D341Med (cell line): ENCODE results near the gene ASB2.

Source experiments
- DNase-seq: peaks from one replicate; pipeline ENCODE4 v3.0.0; 2012; ENCODE audit warnings: low spot score

Gene ASB2

GRCh38 chr14:94001016-94001415, 24.6 kb upstream of the ASB2 start:
- no peak for DNase-seq

- no peak for DNase-seq
Observed at GRCh38 chr14:94000267-94000666, 23.9 kb upstream of the ASB2 start.

DNA sequence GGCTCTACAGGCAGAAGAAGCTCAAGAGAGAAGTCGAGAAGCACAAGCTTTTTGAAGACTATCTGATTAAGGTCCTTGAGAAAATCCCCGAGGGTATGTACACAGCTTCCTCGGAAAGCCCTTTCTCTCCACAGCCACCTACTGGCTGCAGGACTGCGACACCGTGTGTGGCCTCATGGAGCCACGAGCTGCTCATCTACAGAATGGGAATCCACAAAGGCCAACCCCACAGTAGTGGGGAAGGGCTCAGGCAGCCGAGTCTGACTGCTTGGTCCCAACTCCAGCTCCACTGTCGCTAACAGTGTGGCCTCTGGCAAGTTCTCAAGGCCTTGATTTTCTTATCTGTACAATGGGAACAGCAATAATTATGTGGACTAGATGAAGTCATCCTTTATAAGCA, 23.2 kb upstream of the ASB2 start:
- DNase-seq: no peak

GRCh38 chr14:93998871-93999403, 22.6 kb upstream of the ASB2 start:
- no peak for DNase-seq

- no peak for DNase-seq
Observed at GRCh38 chr14:93997916-93998870, 21.8 kb upstream of the ASB2 start.

- no peak for DNase-seq
Observed at GRCh38 chr14:93997082-93997481, 20.7 kb upstream of the ASB2 start, which contains the start of gene CCDC197. TSS of gene CCDC197 (plus strand) at chr14:93997301. CDS start at chr14:93998132, 831 bp downstream.

GRCh38 chr14:93996130-93996695, 19.8 kb upstream of the ASB2 start:
- no peak for DNase-seq

GRCh38 chr14:93994919-93995682, 18.7 kb upstream of the ASB2 start:
- no peak for DNase-seq

DNA sequence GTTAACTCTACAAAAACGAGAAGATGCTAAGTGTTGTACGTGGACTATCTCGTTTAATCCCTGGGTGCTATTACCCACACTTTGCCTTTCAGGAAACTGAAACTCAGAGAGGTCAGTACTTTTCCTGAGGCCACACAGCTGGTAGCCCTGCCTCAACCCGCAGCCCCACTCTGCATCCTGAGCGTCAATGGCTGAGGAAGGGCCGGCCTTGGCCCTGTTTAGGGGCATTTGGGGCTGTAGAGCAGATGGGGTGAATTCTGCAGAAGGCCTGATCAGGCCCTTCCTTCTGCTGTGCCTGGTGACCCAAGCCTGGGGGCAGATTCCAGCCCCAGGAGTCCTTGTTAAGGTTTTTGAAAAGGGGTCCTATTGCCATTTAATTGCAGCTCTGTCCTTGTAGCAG, 17.0 kb upstream of the ASB2 start:
- DNase-seq: no peak

DNA sequence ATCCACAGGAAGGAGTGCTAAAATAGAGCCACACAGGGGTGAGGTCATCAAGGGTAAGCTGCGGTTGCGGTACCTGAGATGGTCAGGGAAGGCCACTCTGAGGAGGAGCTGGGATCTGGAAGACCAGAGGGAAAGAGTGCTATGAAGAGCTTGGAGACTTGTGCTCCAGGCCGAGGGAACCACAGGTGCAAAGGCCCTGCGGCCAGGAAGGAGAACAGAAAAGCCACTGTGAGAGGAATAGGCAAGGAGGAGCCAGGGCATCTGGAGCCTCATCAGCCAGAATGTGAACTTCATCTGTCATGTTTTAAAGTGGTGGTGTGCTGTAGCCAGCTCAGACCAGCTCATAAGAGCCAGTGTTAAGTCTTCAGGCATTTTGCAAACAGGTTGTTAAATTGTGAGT, 15.3 kb upstream of the ASB2 start:
- DNase-seq: no peak

GRCh38 chr14:93991212-93991611, 14.8 kb upstream of the ASB2 start:
- no peak for DNase-seq

- DNase-seq: no peak
Observed at GRCh38 chr14:93989939-93990338, 13.6 kb upstream of the ASB2 start.

GRCh38 chr14:93987815-93988476, 11.6 kb upstream of the ASB2 start:
- no peak for DNase-seq

GRCh38 chr14:93987376-93987775, 11.0 kb upstream of the ASB2 start:
- DNase-seq: no peak

GRCh38 chr14:93986955-93987354, 10.6 kb upstream of the ASB2 start:
- DNase-seq: no peak

GRCh38 chr14:93984987-93985410, 8.6 kb upstream of the ASB2 start:
- no peak for DNase-seq

- no peak for DNase-seq
Observed at GRCh38 chr14:93984070-93984469, 7.7 kb upstream of the ASB2 start.

- no peak for DNase-seq
Observed at GRCh38 chr14:93982230-93983007, 6.0 kb upstream of the ASB2 start.

DNA sequence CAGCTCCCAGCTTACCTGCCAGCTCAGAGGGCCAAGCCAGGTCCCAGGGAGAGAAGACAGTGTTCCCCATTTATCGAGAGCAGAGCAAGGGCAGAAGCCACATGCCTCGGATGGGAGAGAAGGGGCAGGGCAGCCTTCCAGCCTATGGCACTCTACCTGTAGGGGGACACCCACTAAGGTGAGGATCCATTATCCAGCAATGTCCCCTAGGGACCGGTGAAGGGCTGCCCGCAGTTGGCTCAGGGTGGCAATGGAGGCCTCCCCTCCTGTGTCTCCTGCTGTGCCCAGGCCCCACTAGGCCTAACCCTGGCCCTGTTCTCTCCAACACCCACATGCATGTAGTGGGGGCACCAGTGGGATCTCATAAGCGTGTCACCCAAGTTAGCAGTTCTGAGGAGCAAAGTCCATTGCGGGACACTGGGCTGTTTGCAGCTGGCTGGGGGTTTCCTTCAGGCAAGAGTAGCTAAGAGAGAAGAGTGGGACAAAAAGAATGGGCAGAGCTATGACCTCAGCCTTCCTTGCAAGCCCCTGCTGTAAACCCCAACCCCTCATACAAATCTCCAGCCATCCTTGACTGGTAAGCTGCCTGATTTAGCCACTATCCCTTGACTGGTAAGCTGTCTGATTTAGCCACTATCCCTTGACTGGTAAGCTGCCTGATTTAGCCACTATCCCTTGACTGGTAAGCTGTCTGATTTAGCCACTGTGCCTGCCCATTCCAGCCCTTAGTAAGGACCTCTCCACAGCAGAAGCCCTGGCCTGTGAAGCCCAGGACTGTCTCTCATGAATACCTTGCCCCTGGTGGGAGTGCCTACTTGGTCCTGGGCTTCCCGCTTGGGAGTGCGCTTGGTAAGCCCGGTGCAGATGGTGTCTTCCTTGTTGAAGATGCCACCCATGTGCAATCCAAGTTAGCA, 5.2 kb upstream of the ASB2 start:
- DNase-seq: no peak
